ENCODE results near the gene NHERF2. TPM values are rescaled to one million over a fixed set of nuclear protein-coding genes. Genes with fewer than 3 reads are reported as not detected.
A peak's percentile ranks its signal among the peaks of the same experiment; 100 is the strongest.

NHERF2 gene
- total and polyA plus RNA-seq, 2 experiments from 2014 or later, result 12.0 to 16.5 TPM

GRCh38 chr16:1978476-1979120 lies 48.1 kb upstream of the NHERF2 start (continued):
- TF ChIP-seq ZNF462 (CRISPR knock-in tag; IDR thresholded peaks at IDR 0.05), result no peak
- no peak for TF ChIP-seq CREB1 (CRISPR knock-in tag; IDR thresholded peaks at IDR 0.05; ENCODE audit: low read depth)

- Histone ChIP-seq H3K9me2 (ENCODE audit: insufficient read depth) (no peaks in the 10 kb centered on the region), H3K4me2 (peak overlapping the region; percentile 89), H3K27me3 (ENCODE audit: insufficient read depth) (peaks cover 36% of the 10 kb centered on the region), H3K27ac (ENCODE audit: low read depth) (no peak overlapping the region), H3F3A (replicated peaks; ENCODE audit: low read depth) (peaks cover 25% of the 10 kb centered on the region), H3K4me1 (ENCODE audit: insufficient read depth) (peaks cover 16% of the 10 kb centered on the region), H3K36me3 (ENCODE audit: insufficient read depth) (no peaks in the 10 kb centered on the region), H2AFZ (0 out of 2 replicates have a peak overlapping the region, but pooled peaks have one; percentile 18), H3K4me3 (peak overlapping the region; percentile 68), H3K79me2 (replicated peaks; ENCODE audit: insufficient read depth) (no peaks in the 10 kb centered on the region), H4K20me1 (replicated peaks; ENCODE audit: insufficient read depth) (no peaks in the 10 kb centered on the region; the same call in none of the 2 replicates)
- Mint-ChIP-seq H3K36me3 (ENCODE audit: low read depth) (peaks cover 11% of the 10 kb centered on the region; the same call in 2 of the 3 replicates), H3K4me1 (peaks cover 19% of the 10 kb centered on the region), H3K4me3 (peak overlapping the region; percentile 68), H3K9me3 (no peaks in the 10 kb centered on the region), H3K27ac (no peak overlapping the region), H3K27me3 (ENCODE audit: insufficient read depth, low read depth, poor library complexity) (peaks cover 42% of the 10 kb centered on the region)
- TF ChIP-seq ETS1 (IDR thresholded peaks at IDR 0.05) (peak; percentile 11; the same call in 1 of the 2 replicates), POLR2AphosphoS5 (IDR thresholded peaks at IDR 0.05; ENCODE audit: low read depth) (peak; percentile 84), ZNF114 (CRISPR knock-in tag; IDR thresholded peaks at IDR 0.05) (no peak)
- ATAC-seq (peak; percentile 48), DNase-seq (ENCODE audit: low spot score) (peak; percentile 78)
Measured at GRCh38 chr16:1979271-1980029, 47.3 kb upstream of the NHERF2 start.
